Endothelial cell of umbilical vein (primary cell): ENCODE measurements around the gene CLBA1. TPM values are rescaled to one million over a fixed set of nuclear protein-coding genes. Genes with fewer than 3 reads are reported as not detected.

Experiments used
- BruUV-seq: library from RNA; stranded (reverse); fragments of 400-500 nt; replicated peaks from 2 replicates; lab custom pipeline; 2021; lab: Mats Ljungman, UMichigan
- CTCF ChIA-PET: fragments of 300-600, 350-600 bp; sonication (Branson Sonifier 250); formaldehyde crosslinking; loops from one replicate; lab custom pipeline; 2021; ENCODE audit warnings: antibody characterized with exemption, inconsistent platforms; lab: Charles Lee
- POLR2A ChIA-PET: fragments of 300-600, 350-600 bp; sonication (Branson Sonifier 250); formaldehyde crosslinking; loops from one replicate; lab custom pipeline; 2021; ENCODE audit warnings: antibody characterized with exemption, inconsistent platforms; lab: Charles Lee
- DNase-seq: peaks from one replicate; pipeline ENCODE4 v3.0.0-alpha.2; 2011; ENCODE audit warnings: low read depth, low spot score
- FAIRE-seq: peaks from 2 replicates; lab custom pipeline; 2011; peaks lifted over from hg19 to GRCh38; lab: Jason Lieb, UNC
- H2AFZ ChIP-seq: 2 replicates; pipeline ENCODE4 v1.6.0; 2012; ENCODE audit warnings: low read depth, low read length, control low read depth, inconsistent platforms
- H3K27ac ChIP-seq: 2 replicates; pipeline ENCODE4 v1.5.1; 2011; ENCODE audit warnings: low read depth, mild to moderate bottlenecking, control low read depth, low read length, moderate library complexity; ENCODE audit not compliant: insufficient read depth
- H3K27me3 ChIP-seq, 2 experiments: 2 replicates each; pipeline versions ENCODE4 v1.6.0 to v1.6.1; 2011; ENCODE audit warnings: low read length in 2 of 2, mixed read lengths in 1 of 2; ENCODE audit not compliant: control insufficient read depth in 2 of 2, insufficient read depth in 2 of 2
- H3K36me3 ChIP-seq, 2 experiments: 2 replicates in 1 of 2; 3 replicates in 1 of 2; pipeline ENCODE4 v1.5.1; 2011; ENCODE audit warnings: low read length in 2 of 2, mild to moderate bottlenecking in 1 of 2, moderate library complexity in 1 of 2; ENCODE audit not compliant: control insufficient read depth in 2 of 2, insufficient read depth in 2 of 2; ENCODE audit errors: extremely low read depth in 1 of 2
- H3K4me1 ChIP-seq: 3 replicates; pipeline ENCODE4 v1.5.1; 2011; ENCODE audit warnings: mild to moderate bottlenecking, low read length; ENCODE audit not compliant: control insufficient read depth, insufficient read depth; ENCODE audit errors: extremely low read depth
- H3K4me2 ChIP-seq: 2 replicates; pipeline ENCODE4 v1.6.1; 2011; ENCODE audit warnings: low read length, control low read depth, mixed read lengths; ENCODE audit not compliant: insufficient read depth
- H3K4me3 ChIP-seq, 3 experiments: fragments of 200-600 bp in 1 of 3; sonication (generic), shearing (Covaris generic) in 1 of 3; replicated peaks in 1 of 3; 2 replicates each; pipeline ENCODE4 v1.5.1; 2011 to 2016; ENCODE audit warnings: control low read depth in 3 of 3, low read length in 3 of 3, mild to moderate bottlenecking in 2 of 3, inconsistent platforms in 1 of 3, low read depth in 1 of 3, moderate library complexity in 1 of 3; ENCODE audit not compliant: insufficient read depth in 1 of 3
- H3K79me2 ChIP-seq: 2 replicates; pipeline ENCODE4 v1.6.0; 2012; ENCODE audit warnings: low read length, inconsistent platforms; ENCODE audit not compliant: control insufficient read depth, insufficient read depth
- H3K9ac ChIP-seq: replicated peaks from 2 replicates; pipeline ENCODE3; 2011; ENCODE audit warnings: low read length, control low read depth; ENCODE audit not compliant: insufficient read depth; ENCODE audit errors: extremely low read depth
- H3K9me1 ChIP-seq: replicated peaks from 3 replicates; pipeline ENCODE4 v1.6.0; 2011; ENCODE audit warnings: mild to moderate bottlenecking, low read length; ENCODE audit not compliant: control insufficient read depth, insufficient read depth; ENCODE audit errors: extremely low read depth
- H3K9me3 ChIP-seq: replicated peaks from 2 replicates; pipeline ENCODE4 v1.5.1; 2012; ENCODE audit warnings: low read length, inconsistent platforms; ENCODE audit not compliant: control insufficient read depth, insufficient read depth
- H4K20me1 ChIP-seq: replicated peaks from 2 replicates; pipeline ENCODE3; 2011; ENCODE audit warnings: mild to moderate bottlenecking, low read length; ENCODE audit not compliant: control insufficient read depth, insufficient read depth; ENCODE audit errors: extremely low read depth
- CTCF ChIP-seq, 2 donors: IDR thresholded peaks; 1 replicate in 1 of 2; 2 replicates in 1 of 2; pipeline ENCODE4 v1.5.1; 2011; ENCODE audit warnings: low read length in 2 of 2, mild to moderate bottlenecking in 2 of 2, moderate library complexity in 2 of 2, control low read depth in 1 of 2, inconsistent platforms in 1 of 2, low read depth in 1 of 2; ENCODE audit not compliant: insufficient read depth in 1 of 2; ENCODE audit errors: extremely low read depth in 1 of 2
- EZH2 ChIP-seq: IDR thresholded peaks from 2 replicates; pipeline ENCODE4 v1.6.1; 2012; ENCODE audit warnings: borderline replicate concordance, low read depth, mild to moderate bottlenecking, moderate library complexity, low read length, inconsistent platforms; ENCODE audit not compliant: severe bottlenecking
- FOS ChIP-seq: IDR thresholded peaks from 2 replicates; pipeline ENCODE4 v1.6.1; 2011; ENCODE audit warnings: mild to moderate bottlenecking, low read length, moderate library complexity, borderline replicate concordance; ENCODE audit not compliant: insufficient read depth
- GATA2 ChIP-seq: IDR thresholded peaks from 2 replicates; pipeline ENCODE4 v1.7.0; 2011; ENCODE audit warnings: low read depth, mild to moderate bottlenecking, moderate library complexity, mixed read lengths, low read length; ENCODE audit not compliant: insufficient read length, insufficient read depth
- JUN ChIP-seq: IDR thresholded peaks from 2 replicates; pipeline ENCODE4 v1.6.1; 2011; ENCODE audit warnings: borderline replicate concordance, low read depth; ENCODE audit not compliant: insufficient read length, insufficient read depth
- MAX ChIP-seq: IDR thresholded peaks from 2 replicates; pipeline ENCODE4 v1.6.1; 2011; ENCODE audit not compliant: insufficient read depth, insufficient read length
- MYC ChIP-seq: IDR thresholded peaks from one replicate; pipeline ENCODE4 v1.6.1; 2011; ENCODE audit warnings: mild to moderate bottlenecking, low read depth, low read length
- POLR2A ChIP-seq: IDR thresholded peaks from 2 replicates; pipeline ENCODE4 v1.6.1; 2012; ENCODE audit warnings: low read depth, mild to moderate bottlenecking, control low read depth, low read length
- POLR2AphosphoS5 ChIP-seq: IDR thresholded peaks from 2 replicates; pipeline ENCODE4 v1.6.1; 2012; ENCODE audit warnings: low read depth, mild to moderate bottlenecking, control low read depth, low read length, moderate library complexity; ENCODE audit not compliant: insufficient read depth
- dilution Hi-C: fragments of 300-500 bp; cut with MboI; formaldehyde crosslinking; loops from one replicate; pipeline ENCODE4 v1.15.0; 2019; ENCODE audit warnings: low sequenced_read_pairs; ENCODE audit not compliant: extremely low pct_ligation_motif_present
- intact Hi-C: fragments of 100-400 bp; cut with micrococcal nuclease; formaldehyde crosslinking; loops from one replicate; pipeline ENCODE4 v1.10.0; 2022
- polyA plus RNA-seq, 4 experiments: library from polyadenylated mRNA; depleted of rRNA in 3 of 4; stranded (reverse) in 3 of 4; unstranded in 1 of 4; fragments of >200 nt; gene quantifications; 2 replicates each; pipeline versions ENCODE4 v1.2.1 to v1.2.3, GENCODE V29; 2011 to 2012; ENCODE audit warnings: missing spikeins in 1 of 4
- total RNA-seq: library from RNA; stranded (reverse); gene quantifications from 2 replicates; pipeline ENCODE4 v1.2.3, GENCODE V29; 2021

The CLBA1 gene
- total and polyA plus RNA-seq, 2 donors (not counting 3 experiments of a cell fraction or from before 2014, with no cell fraction given) = 5.2 to 5.3 TPM

- FAIRE-seq (no peak), DNase-seq (no peak)
- no peaks in the 10 kb centered on the region for H4K20me1 ChIP-seq
- TF ChIP-seq JUN = no peak
- TF ChIP-seq POLR2AphosphoS5 = no peak
- no peak for TF ChIP-seq CTCF (IDR thresholded peaks at IDR 0.05; ENCODE audit: extremely low read depth in 1 of 2, insufficient read depth in 1 of 2, low read depth in 1 of 2, low read length in 2 of 2)
- no peak for TF ChIP-seq POLR2A
- no peak for TF ChIP-seq FOS
- no peak for TF ChIP-seq GATA2
- TF ChIP-seq MAX = no peak
- no peak for TF ChIP-seq MYC
- no peak for TF ChIP-seq EZH2
- H3K4me1 ChIP-seq = peaks cover 50% of the 10 kb centered on the region
- intact Hi-C loops = no loop called here
- no peak overlapping the region for H3K27ac ChIP-seq
- no peaks in the 10 kb centered on the region for H3K9me3 ChIP-seq
- POLR2A ChIA-PET = no interaction called here
- CTCF ChIA-PET = interaction anchor here (1.1 kb wide), 1 partner anchor 31 kb away, joined by 3 read pairs; no protein-coding TSS in a partner anchor
- H3K4me2 ChIP-seq = no peak overlapping the region
- no peaks in the 10 kb centered on the region for H3K27me3 ChIP-seq
- H3K79me2 ChIP-seq = peaks cover 59% of the 10 kb centered on the region
- no peaks in the 10 kb centered on the region for H3K9me1 ChIP-seq
- H3K36me3 ChIP-seq = no peaks in the 10 kb centered on the region
- H2AFZ ChIP-seq = no peak overlapping the region
- dilution Hi-C loops = no loop called here
- no peak overlapping the region for H3K9ac ChIP-seq
- BruUV-seq = no TSS peak
- H3K4me3 ChIP-seq = no peak overlapping the region
These were observed 19.2 kb upstream of the CLBA1 start for GRCh38 chr14:104966261-104966865.
